Stimulated activated CD8-positive, alpha-beta memory T cell treated with anti-CD3 and anti-CD28 coated beads, Interleukin-7, amount 100 ng/mL, for 48 hours (primary cell): ENCODE data around the gene SCGB1D1.

ENCODE experiments used
- DNase-seq, 2 donors: peaks; one replicate each; pipeline ENCODE4 v3.0.0-alpha.2; 2020; ENCODE audit warnings: low read depth in 1 of 2; ENCODE audit errors: extremely low read depth in 1 of 2

The SCGB1D1 gene

GRCh38 chr11:62190011-62190410, at the start of gene SCGB1D1:
Gene SCGB1D1, plus strand, starts transcription at chr11:62190216. Its CDS starts 69 bp downstream, at chr11:62190285.
- DNase-seq, result no peak

GRCh38 chr11:62140304-62141110, 49.5 kb upstream of the SCGB1D1 start:
- no peak for DNase-seq

DNA sequence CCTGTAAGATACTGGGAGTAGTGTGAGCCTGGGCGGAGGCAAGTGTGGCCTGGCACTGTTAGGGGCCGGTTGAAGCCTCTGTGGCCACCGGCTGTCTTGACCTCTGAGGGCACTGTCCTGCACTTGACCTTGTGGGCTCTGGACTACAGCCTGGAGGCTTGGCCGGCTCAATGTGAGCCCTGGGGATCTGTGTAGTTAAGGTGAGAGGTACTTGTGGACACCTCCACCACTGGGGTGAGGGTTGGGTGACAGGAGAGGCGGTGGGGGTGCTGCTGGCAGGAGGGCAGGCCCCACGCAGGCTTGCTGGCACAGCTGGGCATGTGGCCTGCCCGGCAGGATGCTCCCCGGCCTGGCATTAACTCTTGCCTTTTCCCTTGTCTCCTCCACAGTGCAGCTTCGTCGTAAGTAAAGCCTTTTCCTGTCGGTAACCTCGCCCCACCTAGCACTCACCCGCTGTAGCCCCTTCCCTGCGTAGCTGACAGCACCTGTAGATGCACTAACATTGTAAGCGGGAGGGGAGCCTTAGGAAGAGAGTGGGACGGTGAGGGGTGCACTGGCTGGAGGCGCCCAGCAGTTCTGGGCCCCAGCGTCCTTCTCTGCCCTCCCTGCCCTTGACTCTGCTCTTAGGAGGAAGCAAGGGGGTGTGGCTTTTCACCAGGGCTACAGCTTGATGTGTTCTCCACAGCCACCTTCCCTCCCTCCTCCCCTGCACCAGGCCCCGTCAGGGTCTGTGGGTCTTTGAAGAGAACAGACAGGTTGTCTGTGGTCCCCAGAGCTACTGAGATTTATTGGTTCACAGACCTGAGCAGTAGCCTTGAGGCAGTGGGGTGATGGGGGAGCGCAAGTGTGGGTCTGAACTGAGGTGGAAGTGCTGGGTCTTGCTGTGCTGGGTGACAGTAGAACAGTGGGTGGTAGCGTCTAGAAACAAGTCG, 48.6 kb upstream of the SCGB1D1 start:
- DNase-seq, result no peak

DNA sequence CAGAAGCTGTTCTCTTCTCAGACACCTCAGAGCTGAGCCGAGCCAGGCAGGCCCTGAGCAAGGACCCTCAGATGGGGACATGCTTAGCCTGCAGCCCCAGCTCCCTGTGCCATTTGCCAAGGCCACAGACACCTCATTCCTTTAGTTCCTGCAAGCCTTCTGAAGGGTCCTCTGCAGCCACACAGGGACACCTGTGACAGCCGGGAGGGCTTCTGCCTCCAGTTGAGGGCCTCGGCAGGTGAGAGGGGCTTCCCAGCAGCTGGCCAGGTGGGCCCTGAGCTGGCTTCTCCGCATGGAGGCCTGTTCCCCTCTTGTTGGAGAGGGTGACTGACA, 48.0 kb upstream of the SCGB1D1 start:
- DNase-seq, result no peak

GRCh38 chr11:62142921-62143320, 47.1 kb upstream of the SCGB1D1 start:
- DNase-seq, result no peak

GRCh38 chr11:62143727-62144126, 46.3 kb upstream of the SCGB1D1 start:
- no peak for DNase-seq

- no peak for DNase-seq
Measured at GRCh38 chr11:62144641-62145255, 45.3 kb upstream of the SCGB1D1 start.

DNA sequence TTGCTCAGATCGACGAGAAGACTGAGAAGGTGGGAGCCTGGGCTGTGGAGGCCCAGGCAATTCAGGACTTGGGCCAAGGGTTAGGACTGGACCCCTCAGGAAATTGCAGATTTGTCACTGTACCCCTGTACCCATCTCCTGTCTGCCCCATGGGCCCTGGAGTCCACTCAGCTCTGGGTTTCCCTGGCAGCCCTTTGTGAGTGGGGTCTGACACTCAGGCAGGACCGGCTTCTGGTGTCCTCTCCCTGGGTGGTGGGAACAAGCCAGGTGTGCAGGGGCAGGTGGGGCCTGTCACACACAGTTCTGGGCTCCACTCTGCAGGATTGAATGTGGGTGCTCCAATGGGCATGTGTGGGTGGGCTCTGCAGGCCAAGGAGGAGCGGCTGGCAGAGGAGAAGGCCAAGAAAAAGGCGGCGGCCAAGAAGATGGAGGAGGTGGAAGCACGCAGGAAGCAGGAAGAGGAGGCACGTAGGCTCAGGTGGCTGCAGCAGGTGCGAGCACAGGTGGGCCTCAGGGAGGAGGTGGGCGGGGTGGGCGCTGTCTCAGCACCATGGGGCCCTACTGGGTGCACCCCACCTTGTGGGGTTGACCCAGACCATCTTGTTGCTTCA, 44.6 kb upstream of the SCGB1D1 start:
- no peak for DNase-seq

GRCh38 chr11:62146476-62147200, 43.4 kb upstream of the SCGB1D1 start:
- DNase-seq, result no peak

GRCh38 chr11:62147545-62147944, 42.5 kb upstream of the SCGB1D1 start:
- DNase-seq, result no peak

DNA sequence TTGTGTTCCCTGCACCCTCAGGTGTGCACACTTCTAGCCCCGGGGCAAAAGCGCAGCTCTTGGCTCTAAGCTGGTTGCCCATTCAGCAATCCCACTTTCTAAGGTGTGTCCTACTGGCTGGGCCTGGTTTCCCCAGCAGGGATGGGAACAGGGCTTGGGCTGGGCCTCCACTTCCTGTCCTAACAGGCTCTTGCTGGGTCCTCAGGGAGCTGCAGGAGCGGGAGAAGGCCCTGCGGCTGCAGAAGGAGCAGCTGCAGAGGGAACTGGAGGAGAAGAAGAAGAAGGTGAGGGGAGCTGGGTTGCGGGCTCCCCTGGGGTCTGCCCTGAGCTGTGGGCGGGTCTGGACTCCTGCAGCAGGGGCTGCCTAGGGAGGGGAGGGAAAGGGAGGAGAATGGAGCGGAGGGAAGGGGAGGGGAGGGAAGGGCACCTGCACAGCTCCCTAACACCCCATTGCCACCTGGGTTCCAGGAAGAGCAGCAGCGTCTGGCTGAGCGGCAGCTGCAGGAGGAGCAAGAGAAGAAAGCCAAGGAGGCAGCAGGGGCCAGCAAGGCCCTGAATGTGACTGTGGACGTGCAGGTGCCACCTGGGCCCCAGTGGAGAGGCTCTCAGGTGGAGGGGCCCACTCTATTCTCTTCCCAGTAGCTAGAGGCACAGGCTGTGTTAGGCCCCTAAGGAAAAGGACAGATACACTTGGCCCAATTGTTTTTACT, 41.6 kb upstream of the SCGB1D1 start:
- no peak for DNase-seq

DNA sequence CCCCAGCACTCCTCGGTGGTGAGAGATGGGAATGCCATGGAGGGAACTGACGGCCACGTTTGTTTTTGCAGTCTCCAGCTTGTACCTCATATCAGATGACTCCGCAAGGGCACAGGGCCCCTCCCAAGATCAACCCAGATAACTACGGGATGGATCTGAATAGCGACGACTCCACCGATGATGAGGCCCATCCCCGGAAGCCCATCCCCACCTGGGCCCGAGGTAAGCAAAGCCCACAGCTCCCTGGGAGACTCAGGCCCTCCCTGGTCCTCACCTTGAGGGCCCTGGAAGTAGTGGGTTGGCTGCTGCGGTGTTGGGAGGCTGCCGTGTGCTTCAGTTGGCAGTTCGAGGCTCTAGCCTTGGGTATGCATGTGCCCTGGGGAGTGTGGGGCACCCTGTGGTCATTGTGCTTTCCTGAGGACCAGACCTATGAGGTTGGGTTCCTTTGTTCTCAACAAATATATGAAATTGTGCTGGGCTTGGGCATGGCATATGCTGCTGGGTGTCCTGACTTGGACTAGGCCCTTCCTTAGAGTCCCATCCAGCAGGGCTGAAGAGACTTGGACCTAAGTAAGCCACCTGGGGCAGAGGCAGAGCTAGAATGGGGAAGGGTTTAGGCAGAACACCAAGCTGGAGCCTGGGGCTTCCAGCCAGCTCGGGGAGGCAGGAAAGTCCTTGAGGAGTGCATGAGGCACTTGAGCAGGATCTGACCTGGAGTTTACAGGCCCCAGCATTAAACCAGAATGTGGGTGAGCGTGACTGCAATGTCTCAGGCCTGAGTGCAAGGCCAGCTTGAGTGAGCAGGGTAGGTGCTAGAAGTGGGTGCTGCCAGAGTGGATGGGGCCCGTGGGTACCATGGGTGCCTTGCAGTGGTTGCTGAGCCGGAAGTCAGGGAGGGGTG, 39.8 kb upstream of the SCGB1D1 start:
- DNase-seq, result no peak

GRCh38 chr11:62150887-62151736, 38.9 kb upstream of the SCGB1D1 start:
- no peak for DNase-seq

DNA sequence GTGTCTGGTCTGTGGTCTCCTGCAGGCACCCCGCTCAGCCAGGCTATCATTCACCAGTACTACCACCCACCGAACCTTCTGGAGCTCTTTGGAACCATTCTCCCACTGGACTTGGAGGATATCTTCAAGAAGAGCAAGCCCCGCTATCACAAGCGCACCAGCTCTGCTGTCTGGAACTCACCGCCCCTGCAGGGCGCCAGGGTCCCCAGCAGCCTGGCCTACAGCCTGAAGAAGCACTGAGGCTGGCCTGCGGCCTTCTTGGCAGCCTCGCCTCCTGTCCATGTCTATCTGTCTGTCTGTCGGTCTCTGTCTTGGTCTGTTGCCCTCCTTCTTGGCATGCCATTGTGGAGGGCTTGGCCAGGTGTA, 38.3 kb upstream of the SCGB1D1 start:
- DNase-seq, result no peak

- no peak for DNase-seq
Measured at GRCh38 chr11:62152245-62153086, 37.5 kb upstream of the SCGB1D1 start.

- DNase-seq, result no peak
Measured at GRCh38 chr11:62153087-62153395, 37.0 kb upstream of the SCGB1D1 start.

- DNase-seq, result no peak
Measured at GRCh38 chr11:62153617-62154016, 36.4 kb upstream of the SCGB1D1 start.
